Uterus (tissue), 4 donors: ENCODE measurements around the gene KRTAP19-3. TPM values are rescaled to one million over a fixed set of nuclear protein-coding genes. Genes with fewer than 3 reads are reported as not detected.
"Not testable (repeated sequence)": the region's sequence is repeated elsewhere in the genome, so short reads cannot be mapped to it uniquely, and the experiment has no call there.

Experiments
- DNase-seq, 2 donors: peaks; one replicate each; pipeline ENCODE4 v3.0.0-alpha.2; 2019 to 2020
- H3K27ac ChIP-seq, 2 donors: fragments of 200-600 bp; sonication (generic); 1 replicate in 1 of 2; 2 replicates in 1 of 2; pipeline ENCODE4 v1.5.1; 2016 to 2018
- H3K27me3 ChIP-seq, 2 donors: fragments of 200-600 bp; sonication (generic); one replicate each; pipeline ENCODE4 v1.5.1; 2018 to 2019; ENCODE audit warnings: control low read depth in 1 of 2
- H3K36me3 ChIP-seq, 2 donors: fragments of 200-600 bp; sonication (generic); one replicate each; pipeline ENCODE4 v1.5.1; 2019; ENCODE audit warnings: control low read depth in 1 of 2
- H3K4me1 ChIP-seq, 2 donors: fragments of 200-600 bp; sonication (generic); one replicate each; pipeline ENCODE4 v1.5.1; 2018 to 2019; ENCODE audit warnings: control low read depth in 1 of 2
- H3K4me3 ChIP-seq, 2 donors: fragments of 200-600 bp; sonication (generic); 1 replicate in 1 of 2; 2 replicates in 1 of 2; pipeline ENCODE4 v1.5.1; 2018 to 2019; ENCODE audit warnings: mild to moderate bottlenecking in 1 of 2
- H3K9me3 ChIP-seq, 2 donors: fragments of 200-600 bp; sonication (generic); one replicate each; pipeline ENCODE4 v1.5.1; 2019; ENCODE audit warnings: control low read depth in 1 of 2
- CTCF ChIP-seq, 4 experiments: fragments of 200-600 bp in 2 of 4; fragments of 450-650 bp in 2 of 4; sonication (generic) in 2 of 4; IDR thresholded peaks; one replicate each; pipeline ENCODE4 v1.5.1; 2016 to 2019; ENCODE audit warnings: antibody characterized with exemption in 4 of 4, mild to moderate bottlenecking in 2 of 4, moderate library complexity in 1 of 4
- POLR2A ChIP-seq, 2 donors: fragments of 450-650 bp; IDR thresholded peaks; one replicate each; pipeline ENCODE4 v1.6.1; 2016; ENCODE audit warnings: antibody characterized with exemption in 2 of 2, mild to moderate bottlenecking in 1 of 2, moderate library complexity in 1 of 2
- intact Hi-C: fragments of 100-400 bp; cut with DNase I; formaldehyde crosslinking; loops from one replicate; pipeline ENCODE4 v1.15.1; 2023; ENCODE audit warnings: low total_unique reads
- total RNA-seq, 4 donors: library from RNA; depleted of rRNA in 3 of 4; stranded (reverse); fragments of >200 nt in 3 of 4; gene quantifications; one replicate each; pipeline versions ENCODE4 v1.1.0 to v1.2.4, GENCODE V29; 2014 to 2023
- donor health status: DM: yes; HTN: yes; CAD: no.

Gene KRTAP19-3
- total RNA-seq, result not detected

GRCh38 chr21:30491963-30492428 is at the start of gene KRTAP19-3:
KRTAP19-3 (minus strand) TSS chr21:30492013; CDS start chr21:30491957, 56 bp downstream.
- H3K27ac ChIP-seq, result no peak within 1 kb of the TSS
- no peak within 1 kb of the TSS for H3K4me3 ChIP-seq
- intact Hi-C loops, result no loop called here
- H3K4me1 ChIP-seq, result no peaks in the 10 kb centered on the region
- no peaks in the 10 kb centered on the region for H3K9me3 ChIP-seq
- no peaks in the 10 kb centered on the region for H3K27me3 ChIP-seq
- DNase-seq, result no peak
- TF ChIP-seq CTCF (IDR thresholded peaks at IDR 0.05) (no peak), POLR2A (IDR thresholded peaks at IDR 0.05) (no peak)
- H3K36me3 ChIP-seq, result peaks cover 0 to 2% of the 10 kb centered on the region in 2 donors

GRCh38 chr21:30518876-30519275 is 27.1 kb upstream of the KRTAP19-3 start:
- no peaks in the 10 kb centered on the region for H3K27me3 ChIP-seq
- DNase-seq, result no peak
- no peak overlapping the region for H3K4me3 ChIP-seq
- no peaks in the 10 kb centered on the region for H3K4me1 ChIP-seq
- intact Hi-C loops, result no loop called here
- TF ChIP-seq POLR2A (IDR thresholded peaks at IDR 0.05) (no peak), CTCF (IDR thresholded peaks at IDR 0.05) (no peak)
- H3K9me3 ChIP-seq, result no peaks in the 10 kb centered on the region
- no peaks in the 10 kb centered on the region for H3K36me3 ChIP-seq
- H3K27ac ChIP-seq, result no peak overlapping the region

- intact Hi-C loops, result no loop called here
- no peak overlapping the region for H3K4me3 ChIP-seq
- H3K27ac ChIP-seq, result no peak overlapping the region
- no peaks in the 10 kb centered on the region for H3K9me3 ChIP-seq
- no peak for DNase-seq
- TF ChIP-seq CTCF (IDR thresholded peaks at IDR 0.05) (no peak), POLR2A (IDR thresholded peaks at IDR 0.05) (no peak)
- no peaks in the 10 kb centered on the region for H3K4me1 ChIP-seq
- H3K27me3 ChIP-seq, result no peaks in the 10 kb centered on the region
- H3K36me3 ChIP-seq, result no peaks in the 10 kb centered on the region
These were observed 23.9 kb upstream of the KRTAP19-3 start for GRCh38 chr21:30515681-30516080.

GRCh38 chr21:30505621-30506205 is 13.9 kb upstream of the KRTAP19-3 start:
- H3K4me3 ChIP-seq, H3K27me3 ChIP-seq, H3K36me3 ChIP-seq, H3K9me3 ChIP-seq, H3K27ac ChIP-seq, DNase-seq, intact Hi-C loops, H3K4me1 ChIP-seq: not testable (repeated sequence)

- Histone ChIP-seq H3K9me3 (no peaks in the 10 kb centered on the region), H3K27me3 (no peaks in the 10 kb centered on the region), H3K4me3 (no peak within 1 kb of the TSS), H3K36me3 (no peaks in the 10 kb centered on the region), H3K4me1 (no peaks in the 10 kb centered on the region), H3K27ac (no peak within 1 kb of the TSS)
- no peak for DNase-seq
- TF ChIP-seq CTCF (IDR thresholded peaks at IDR 0.05) (no peak), POLR2A (IDR thresholded peaks at IDR 0.05) (no peak)
- intact Hi-C loops, result no loop called here
These were observed 10.2 kb upstream of the KRTAP19-3 start, which contains the start of gene KRTAP19-5 for GRCh38 chr21:30502041-30502440. KRTAP19-5 (minus strand) TSS chr21:30502141; CDS start chr21:30502090, 51 bp downstream.
